Measurements from ENCODE around the gene CPM.

DNA sequence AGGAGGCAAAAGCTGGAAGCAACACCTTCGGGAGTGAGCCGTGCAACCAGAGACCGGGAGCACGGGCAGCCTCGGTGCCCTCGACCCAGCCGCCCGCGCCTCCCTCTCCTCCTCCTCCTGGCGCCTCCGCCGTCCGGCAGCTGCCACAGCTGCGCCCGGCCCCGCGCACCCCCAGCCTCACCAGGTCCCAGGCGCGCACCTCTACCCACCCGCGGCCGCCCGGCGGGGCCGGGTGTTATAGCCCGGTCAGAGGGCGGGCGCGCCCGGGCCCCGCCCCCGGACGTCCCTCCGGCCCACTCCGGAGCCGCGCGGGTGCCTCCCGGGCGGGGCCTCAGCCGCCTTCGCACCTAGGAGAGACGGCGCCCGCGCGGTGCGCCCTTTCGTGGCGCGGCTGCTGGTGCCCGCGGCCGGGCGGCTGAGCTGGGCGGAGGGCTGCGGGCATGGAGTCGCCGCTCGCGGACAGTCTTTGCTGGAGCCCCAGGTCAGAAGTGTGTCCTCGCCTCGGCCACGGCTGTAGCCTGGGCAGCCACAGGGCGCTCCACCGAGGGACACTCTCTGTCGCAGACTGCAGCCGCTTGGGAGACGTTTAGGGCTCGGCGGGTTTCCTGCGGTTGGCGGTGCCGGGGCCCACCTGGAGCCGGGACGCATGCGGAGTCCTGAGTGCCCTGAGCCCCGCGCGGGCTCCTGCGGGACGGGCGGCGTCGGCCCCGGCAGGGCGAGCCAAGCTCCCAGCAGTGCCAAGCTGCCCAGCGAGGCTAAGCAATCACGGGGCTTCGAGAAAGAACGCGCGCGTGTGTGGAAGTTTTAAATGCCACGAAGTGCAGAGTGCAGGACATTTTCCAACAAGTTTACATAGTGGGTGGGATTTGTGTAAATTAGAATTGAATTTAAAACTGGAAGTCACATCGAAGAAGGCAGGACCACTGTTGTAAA, at the start of gene CPM:
- TF ChIP-seq, protein P1, sequence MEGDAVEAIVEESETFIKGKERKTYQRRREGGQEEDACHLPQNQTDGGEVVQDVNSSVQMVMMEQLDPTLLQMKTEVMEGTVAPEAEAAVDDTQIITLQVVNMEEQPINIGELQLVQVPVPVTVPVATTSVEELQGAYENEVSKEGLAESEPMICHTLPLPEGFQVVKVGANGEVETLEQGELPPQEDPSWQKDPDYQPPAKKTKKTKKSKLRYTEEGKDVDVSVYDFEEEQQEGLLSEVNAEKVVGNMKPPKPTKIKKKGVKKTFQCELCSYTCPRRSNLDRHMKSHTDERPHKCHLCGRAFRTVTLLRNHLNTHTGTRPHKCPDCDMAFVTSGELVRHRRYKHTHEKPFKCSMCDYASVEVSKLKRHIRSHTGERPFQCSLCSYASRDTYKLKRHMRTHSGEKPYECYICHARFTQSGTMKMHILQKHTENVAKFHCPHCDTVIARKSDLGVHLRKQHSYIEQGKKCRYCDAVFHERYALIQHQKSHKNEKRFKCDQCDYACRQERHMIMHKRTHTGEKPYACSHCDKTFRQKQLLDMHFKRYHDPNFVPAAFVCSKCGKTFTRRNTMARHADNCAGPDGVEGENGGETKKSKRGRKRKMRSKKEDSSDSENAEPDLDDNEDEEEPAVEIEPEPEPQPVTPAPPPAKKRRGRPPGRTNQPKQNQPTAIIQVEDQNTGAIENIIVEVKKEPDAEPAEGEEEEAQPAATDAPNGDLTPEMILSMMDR (IDR thresholded peaks at IDR 0.05) = no peak
- TF ChIP-seq POLR2AphosphoS5 (IDR thresholded peaks at IDR 0.05) (peak in 2 of 3 donors; percentile 84 to 86), POLR2A (IDR thresholded peaks at IDR 0.05) (peak in 1 of 4 donors; percentile 11)
